Measurements from ENCODE around the gene MRFAP1.
"Not testable (repeated sequence)": the region's sequence is repeated elsewhere in the genome, so short reads cannot be mapped to it uniquely, and the experiment has no call there.

Gene MRFAP1

GRCh38 chr4:6634746-6635145 is 5.7 kb upstream of the MRFAP1 start:
- no peak for DNase-seq (ENCODE audit: low read depth)

- DNase-seq (ENCODE audit: low read depth), result no peak
These were observed 1.3 kb upstream of the MRFAP1 start for GRCh38 chr4:6639137-6639680.

GRCh38 chr4:6641164-6641970 is 882 bp downstream of the MRFAP1 start:
- peak; percentile 15 for DNase-seq (ENCODE audit: low read depth)

GRCh38 chr4:6641971-6642320 is 1.5 kb downstream of the MRFAP1 start:
- no peak for DNase-seq (ENCODE audit: low read depth)

- DNase-seq (ENCODE audit: low read depth), result no peak
These were observed 2.8 kb downstream of the MRFAP1 start for GRCh38 chr4:6643141-6643847.

- no peak for DNase-seq (ENCODE audit: low read depth)
These were observed 4.5 kb downstream of the MRFAP1 start for GRCh38 chr4:6644792-6645530.

GRCh38 chr4:6647169-6647568 is 6.7 kb downstream of the MRFAP1 start:
- no peak for DNase-seq (ENCODE audit: low read depth)

- no peak for DNase-seq (ENCODE audit: low read depth)
These were observed 7.2 kb downstream of the MRFAP1 start for GRCh38 chr4:6647582-6648230.

- DNase-seq (ENCODE audit: low read depth), result no peak
These were observed 8.7 kb downstream of the MRFAP1 start for GRCh38 chr4:6649216-6649615.

GRCh38 chr4:6654211-6654610 is 13.7 kb downstream of the MRFAP1 start:
- not testable (repeated sequence) for DNase-seq (ENCODE audit: low read depth)

- DNase-seq (ENCODE audit: low read depth), result not testable (repeated sequence)
These were observed 14.8 kb downstream of the MRFAP1 start for GRCh38 chr4:6655291-6655690.

GRCh38 chr4:6655924-6656323 is 15.4 kb downstream of the MRFAP1 start:
- DNase-seq (ENCODE audit: low read depth), result no peak

- DNase-seq (ENCODE audit: low read depth), result no peak
These were observed 17.0 kb downstream of the MRFAP1 start for GRCh38 chr4:6657242-6658208.

GRCh38 chr4:6658209-6658595 is 17.7 kb downstream of the MRFAP1 start:
- no peak for DNase-seq (ENCODE audit: low read depth)

- peak; percentile 35 for DNase-seq (ENCODE audit: low read depth)
These were observed 18.2 kb downstream of the MRFAP1 start for GRCh38 chr4:6658597-6659075.

GRCh38 chr4:6659897-6660296 is 19.4 kb downstream of the MRFAP1 start:
- no peak for DNase-seq (ENCODE audit: low read depth)

- no peak for DNase-seq (ENCODE audit: low read depth)
These were observed 19.9 kb downstream of the MRFAP1 start for GRCh38 chr4:6660430-6660829.

- DNase-seq (ENCODE audit: low read depth), result no peak
These were observed 22.1 kb downstream of the MRFAP1 start for GRCh38 chr4:6662591-6662990.

GRCh38 chr4:6663596-6664393 is 23.3 kb downstream of the MRFAP1 start:
- DNase-seq (ENCODE audit: low read depth), result no peak

- DNase-seq (ENCODE audit: low read depth), result no peak
These were observed 24.8 kb downstream of the MRFAP1 start for GRCh38 chr4:6665320-6665654.

All from stimulated activated CD8-positive, alpha-beta memory T cell treated with anti-CD3 and anti-CD28 coated beads, Interleukin-4, amount 100 ng/mL, for 24 hours (primary cell).